DOHH2 (cell line): ENCODE data around the gene NAT10.

Experiments
- CTCF ChIP-seq: fragments of 200-600 bp; sonication (generic); IDR thresholded peaks from one replicate; pipeline ENCODE4 v1.5.1; 2014; ENCODE audit warnings: antibody characterized with exemption, mild to moderate bottlenecking, low read depth, low read length; ENCODE audit not compliant: poor library complexity, severe bottlenecking
- EZH2phosphoT487 ChIP-seq: fragments of 200-600 bp; sonication (generic); IDR thresholded peaks from 2 replicates; pipeline ENCODE4 v1.6.1; 2017; ENCODE audit warnings: borderline replicate concordance, mild to moderate bottlenecking, antibody characterized with exemption, low read length, moderate library complexity, mixed read lengths

- TF ChIP-seq CTCF (no peak), EZH2phosphoT487 (no peak)
Measured at GRCh38 chr11:34056672-34057071, 48.8 kb upstream of the NAT10 start.
